Breast epithelium (tissue), 3 donors: ENCODE results near the gene RPS3A.

Source experiments
- POLR2AphosphoS5 ChIP-seq, 3 donors: sonication (generic); formaldehyde crosslinking; IDR thresholded peaks; one replicate each; pipeline ENCODE4 v1.6.1; 2017; ENCODE audit warnings: antibody characterized with exemption in 3 of 3
- TF ChIP-seq, protein P1 (sequence below), 3 donors: fragments of 450-650 bp; IDR thresholded peaks; one replicate each; pipeline ENCODE4 v1.5.1; 2016 to 2017; ENCODE audit warnings: antibody characterized with exemption in 3 of 3, mild to moderate bottlenecking in 3 of 3, moderate library complexity in 3 of 3

GRCh38 chr4:151098979-151099228, 524 bp upstream of the RPS3A start:
- TF ChIP-seq, protein P1, sequence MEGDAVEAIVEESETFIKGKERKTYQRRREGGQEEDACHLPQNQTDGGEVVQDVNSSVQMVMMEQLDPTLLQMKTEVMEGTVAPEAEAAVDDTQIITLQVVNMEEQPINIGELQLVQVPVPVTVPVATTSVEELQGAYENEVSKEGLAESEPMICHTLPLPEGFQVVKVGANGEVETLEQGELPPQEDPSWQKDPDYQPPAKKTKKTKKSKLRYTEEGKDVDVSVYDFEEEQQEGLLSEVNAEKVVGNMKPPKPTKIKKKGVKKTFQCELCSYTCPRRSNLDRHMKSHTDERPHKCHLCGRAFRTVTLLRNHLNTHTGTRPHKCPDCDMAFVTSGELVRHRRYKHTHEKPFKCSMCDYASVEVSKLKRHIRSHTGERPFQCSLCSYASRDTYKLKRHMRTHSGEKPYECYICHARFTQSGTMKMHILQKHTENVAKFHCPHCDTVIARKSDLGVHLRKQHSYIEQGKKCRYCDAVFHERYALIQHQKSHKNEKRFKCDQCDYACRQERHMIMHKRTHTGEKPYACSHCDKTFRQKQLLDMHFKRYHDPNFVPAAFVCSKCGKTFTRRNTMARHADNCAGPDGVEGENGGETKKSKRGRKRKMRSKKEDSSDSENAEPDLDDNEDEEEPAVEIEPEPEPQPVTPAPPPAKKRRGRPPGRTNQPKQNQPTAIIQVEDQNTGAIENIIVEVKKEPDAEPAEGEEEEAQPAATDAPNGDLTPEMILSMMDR (IDR thresholded peaks at IDR 0.05): no peak
- no peak for TF ChIP-seq POLR2AphosphoS5 (IDR thresholded peaks at IDR 0.05)
